MM.1S (cell line): Measurements from ENCODE around the gene SSC5D.

ENCODE experiments used
- CTCF ChIP-seq: fragments of 300-600 bp; sonication (generic); IDR thresholded peaks from 2 replicates; pipeline ENCODE4 v1.5.1; 2016; ENCODE audit warnings: antibody characterized with exemption, low read length, mixed read lengths
- EZH2 ChIP-seq: fragments of 300-600 bp; sonication (generic); optimal IDR thresholded peaks from 2 replicates; pipeline ENCODE3; 2017; ENCODE audit warnings: low read depth, mild to moderate bottlenecking, antibody characterized with exemption, low read length, mixed read lengths
- EZH2phosphoT487 ChIP-seq: fragments of 300-600 bp; sonication (generic); IDR thresholded peaks from 2 replicates; pipeline ENCODE4 v1.6.1; 2018; ENCODE audit warnings: antibody characterized with exemption, low read length

- TF ChIP-seq CTCF (no peak), EZH2phosphoT487 (no peak), EZH2 (no peak)
Observed at GRCh38 chr19:55542292-55542855, 54.1 kb downstream of the SSC5D start.
